Activated CD8-positive, alpha-beta memory T cell treated with anti-CD3 and anti-CD28 coated beads, Interleukin-2, amount 50 U/mL, for 24 hours (primary cell): ENCODE measurements around the gene RBP2.

ENCODE experiments used
- DNase-seq: peaks from one replicate; pipeline ENCODE4 v3.0.0-alpha.2; 2020; ENCODE audit errors: extremely low read depth

The RBP2 gene

DNA sequence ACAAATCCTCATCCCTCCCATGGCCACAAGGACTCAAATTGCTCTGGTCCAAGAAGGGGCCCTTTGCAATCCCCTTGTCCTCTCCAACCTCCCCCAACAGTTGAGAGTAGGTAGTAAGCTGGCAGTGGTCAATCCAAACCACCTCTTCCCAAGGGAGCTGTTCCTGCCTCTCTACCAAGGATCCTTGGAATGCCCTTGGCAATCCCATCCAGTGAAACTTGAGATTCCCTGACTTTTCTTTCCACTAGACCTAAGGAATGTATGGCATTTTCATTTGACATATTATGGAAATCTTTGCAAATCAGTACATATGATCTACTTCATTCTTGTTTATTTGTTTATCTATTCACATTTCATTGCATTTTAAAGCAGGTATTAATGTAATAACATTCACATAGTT, 4.8 kb upstream of the RBP2 start:
- DNase-seq = no peak

DNA sequence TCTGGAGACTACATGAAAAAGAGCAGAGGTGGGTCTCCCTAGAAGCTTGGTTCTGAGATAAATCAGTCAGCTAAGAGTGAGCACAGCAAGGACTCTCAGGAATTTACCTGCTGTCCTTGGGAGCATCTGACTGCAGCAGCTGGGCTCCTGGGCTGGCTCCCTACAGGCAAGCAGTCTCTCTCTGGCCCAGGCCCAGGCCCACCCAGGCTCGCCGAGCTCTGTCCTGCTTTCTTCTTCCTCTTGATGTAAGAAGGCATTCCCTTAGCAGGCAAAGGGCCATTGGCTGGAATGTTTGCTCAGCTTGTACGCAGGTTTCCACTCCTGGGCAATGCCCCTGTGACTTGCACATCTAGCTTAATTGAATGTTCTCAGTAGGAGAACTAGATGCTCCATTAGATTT, 4.3 kb upstream of the RBP2 start:
- no peak for DNase-seq

DNA sequence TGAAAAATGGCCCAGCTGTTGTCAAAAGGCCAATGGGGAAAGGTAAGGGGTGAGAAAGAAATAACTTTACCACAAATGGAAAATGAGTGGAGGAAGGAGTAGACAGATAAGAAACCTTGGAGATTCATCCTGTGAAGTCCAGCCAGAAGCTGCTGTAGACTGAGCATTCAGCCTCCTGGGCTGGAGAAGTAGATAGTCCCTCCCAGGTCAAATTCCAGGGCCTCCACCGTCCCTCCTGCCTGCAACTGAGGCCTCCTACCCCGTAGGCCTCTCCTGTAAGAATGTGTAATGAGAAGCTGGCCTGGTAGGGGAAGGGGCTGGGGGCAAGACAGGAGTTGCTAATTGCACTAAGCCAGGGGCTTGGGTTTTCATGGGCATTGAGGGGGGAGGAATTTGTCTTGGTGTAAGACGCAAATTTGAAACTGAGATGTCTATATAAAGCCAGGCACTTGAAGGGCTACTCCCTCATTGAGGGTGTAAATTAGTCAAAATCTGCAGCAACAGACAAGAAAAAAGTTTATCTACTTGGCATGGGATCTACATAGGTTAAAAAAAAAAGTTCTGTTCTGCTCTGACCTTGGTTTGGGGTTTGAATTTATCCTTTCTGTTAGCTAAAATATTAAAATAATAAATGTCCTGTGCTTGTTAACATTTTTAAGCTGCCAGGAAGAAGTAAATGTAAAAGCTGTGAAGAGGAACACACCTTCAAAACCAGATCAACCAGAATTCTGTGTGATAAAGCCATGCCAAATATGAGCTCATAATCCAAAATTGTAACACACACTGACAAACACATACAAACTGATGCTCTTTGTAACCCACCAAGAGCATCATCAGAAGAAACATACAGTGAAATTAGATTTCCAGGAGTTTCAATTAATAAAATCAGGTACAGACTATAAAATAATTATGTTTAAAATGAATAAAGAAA, 1.7 kb upstream of the RBP2 start:
- DNase-seq = no peak

DNA sequence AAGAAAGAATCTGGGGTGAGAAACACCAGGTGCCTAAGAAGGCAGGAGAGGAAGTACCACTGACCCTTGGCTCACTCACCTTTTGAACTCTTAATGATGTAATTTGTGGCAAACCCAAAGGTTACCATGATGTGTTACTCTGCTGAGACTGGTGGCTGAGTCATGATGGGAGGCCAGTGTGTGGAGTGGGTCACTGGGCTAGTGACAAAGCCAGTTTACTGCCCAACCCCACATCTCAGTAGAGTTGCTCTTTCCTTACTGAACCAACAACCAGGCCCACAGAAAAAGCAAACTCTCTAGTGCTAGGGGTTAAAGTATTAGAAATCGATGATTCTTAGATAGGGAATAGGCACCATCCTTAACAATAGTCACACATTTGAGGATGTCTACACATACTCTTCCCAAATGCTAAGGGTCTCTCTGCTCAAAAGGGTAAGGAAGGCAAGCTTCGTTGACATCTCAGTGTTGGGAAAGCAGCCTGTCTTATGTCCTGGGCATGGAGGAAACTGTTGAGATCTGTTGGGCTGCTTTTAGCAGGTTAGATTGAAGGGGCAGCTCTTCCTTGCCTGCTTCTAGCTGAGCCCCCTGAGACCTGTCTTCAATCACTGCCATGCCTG, 3.1 kb downstream of the RBP2 start:
- DNase-seq = no peak

DNA sequence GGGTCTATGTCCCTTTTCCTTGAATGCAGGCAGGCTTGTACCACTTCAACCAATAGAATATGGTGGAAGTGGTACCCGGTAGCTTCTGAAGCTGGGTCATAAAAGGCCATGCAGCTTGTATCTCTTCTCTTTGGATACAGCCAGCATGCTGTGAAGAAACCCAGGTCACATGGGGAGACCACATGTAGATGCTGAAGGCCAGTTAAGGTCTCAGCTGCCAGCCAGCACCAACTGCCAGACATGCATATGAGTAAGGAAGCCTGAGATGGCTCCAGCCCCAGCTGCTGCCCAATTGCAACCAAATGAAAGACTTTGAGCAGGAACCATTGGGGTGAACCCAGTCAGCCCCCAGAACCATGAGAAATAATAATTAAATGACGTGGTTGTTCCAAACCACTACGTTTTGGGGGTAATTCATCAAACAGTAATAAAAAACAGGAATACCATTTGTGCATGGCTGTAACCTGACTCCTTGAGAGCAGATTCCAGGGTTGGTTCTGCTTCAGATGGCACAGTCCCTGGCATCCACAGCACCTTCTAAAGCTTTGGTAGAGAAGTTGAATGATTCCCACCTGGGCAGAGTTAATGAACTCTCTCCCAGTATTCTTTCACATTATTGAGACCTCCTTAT, 3.8 kb downstream of the RBP2 start:
- no peak for DNase-seq

DNA sequence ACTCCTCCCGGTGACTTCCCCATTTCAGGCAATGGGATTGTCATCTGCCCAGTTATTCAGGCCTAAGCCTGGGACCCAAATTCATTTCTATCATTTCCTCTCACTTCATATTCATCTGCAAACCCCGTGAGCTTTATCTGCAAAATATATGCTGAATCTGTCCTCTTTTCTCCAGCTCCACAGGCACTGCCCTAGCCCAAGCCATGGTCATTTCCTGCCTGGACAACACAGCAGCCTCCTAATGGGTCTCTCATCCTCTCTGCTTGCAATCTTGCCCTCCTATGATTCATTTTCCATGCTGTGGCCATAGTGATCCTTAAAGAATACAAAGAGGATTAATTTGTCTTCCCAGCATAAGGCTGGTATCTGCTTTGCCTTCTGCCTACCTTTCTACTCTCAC, 6.1 kb downstream of the RBP2 start:
- no peak for DNase-seq

DNA sequence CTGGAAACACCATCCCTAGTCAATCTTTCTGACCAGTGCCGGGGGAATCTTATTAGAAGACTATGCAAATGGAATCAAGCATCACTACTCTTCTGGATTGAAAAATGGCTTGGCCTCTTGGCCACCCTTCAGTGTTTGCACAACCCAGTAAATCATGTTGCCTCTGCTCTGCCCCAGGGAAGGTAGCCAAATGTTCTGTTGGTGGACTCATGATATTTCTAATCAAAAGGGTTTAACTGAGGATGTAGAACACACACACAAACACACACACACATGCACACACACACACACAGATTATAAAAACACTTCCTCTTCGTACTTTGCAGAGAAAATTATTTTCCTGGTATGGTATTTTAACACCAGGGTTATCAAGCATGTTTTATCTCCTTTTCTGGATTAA, 7.9 kb downstream of the RBP2 start:
- DNase-seq = no peak

DNA sequence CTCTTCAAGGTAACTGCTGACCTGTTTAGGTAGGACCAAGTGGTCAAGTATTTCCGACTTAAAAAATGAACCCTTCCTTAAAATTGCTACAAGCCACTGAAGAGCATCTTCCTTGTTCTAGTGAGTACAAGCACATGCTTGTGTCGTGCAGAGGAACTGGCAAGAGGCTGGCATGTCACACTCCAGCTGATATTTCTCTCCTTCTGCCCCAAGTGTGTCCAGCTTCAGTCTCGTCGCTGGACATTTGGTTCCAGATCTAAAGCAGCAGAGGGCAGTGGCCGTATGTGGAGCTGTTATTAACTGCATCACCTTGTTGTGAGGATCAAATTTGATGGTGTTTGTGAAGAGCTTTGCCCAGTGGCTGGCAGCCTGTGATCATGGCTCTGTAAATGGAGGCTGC, 10.0 kb downstream of the RBP2 start:
- no peak for DNase-seq

DNA sequence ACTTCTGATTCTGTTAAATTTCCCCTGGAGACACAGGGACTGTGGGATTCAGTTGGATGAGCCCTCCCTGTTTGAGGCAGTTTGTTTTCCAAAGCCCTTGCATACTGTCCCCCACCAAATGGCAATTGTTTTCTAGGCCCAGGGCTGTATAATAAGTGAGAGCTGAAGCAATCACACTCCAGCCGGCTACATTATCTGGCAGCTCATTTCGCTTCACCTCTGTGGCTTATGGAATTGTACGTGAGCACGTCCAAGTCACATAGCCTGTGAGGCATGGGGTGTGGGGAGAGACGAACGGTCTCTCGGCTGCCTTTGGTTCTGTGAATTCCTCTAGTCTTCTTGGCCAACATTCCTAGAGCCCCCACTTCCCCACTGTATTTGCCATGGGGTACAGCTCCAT, 10.7 kb downstream of the RBP2 start:
- no peak for DNase-seq

DNA sequence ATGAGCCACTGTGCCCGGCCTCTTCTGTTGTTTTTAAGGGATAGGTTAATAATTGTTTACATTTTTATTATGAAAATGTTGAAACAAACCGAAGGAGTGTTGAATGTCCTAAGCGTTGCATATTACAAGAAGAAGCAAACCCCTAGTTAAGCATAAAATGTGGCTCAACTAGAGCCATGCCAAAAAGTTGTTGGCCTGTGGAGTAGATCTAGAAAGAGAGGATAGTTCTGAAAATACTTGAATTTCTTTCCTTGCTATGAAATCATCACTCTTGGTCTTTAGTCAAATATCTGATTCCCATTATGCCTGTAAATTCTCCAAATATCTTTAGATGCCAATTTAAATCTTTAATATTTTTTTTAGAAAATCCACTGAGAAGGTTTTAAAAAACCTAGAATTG, 12.8 kb downstream of the RBP2 start:
- DNase-seq = no peak

DNA sequence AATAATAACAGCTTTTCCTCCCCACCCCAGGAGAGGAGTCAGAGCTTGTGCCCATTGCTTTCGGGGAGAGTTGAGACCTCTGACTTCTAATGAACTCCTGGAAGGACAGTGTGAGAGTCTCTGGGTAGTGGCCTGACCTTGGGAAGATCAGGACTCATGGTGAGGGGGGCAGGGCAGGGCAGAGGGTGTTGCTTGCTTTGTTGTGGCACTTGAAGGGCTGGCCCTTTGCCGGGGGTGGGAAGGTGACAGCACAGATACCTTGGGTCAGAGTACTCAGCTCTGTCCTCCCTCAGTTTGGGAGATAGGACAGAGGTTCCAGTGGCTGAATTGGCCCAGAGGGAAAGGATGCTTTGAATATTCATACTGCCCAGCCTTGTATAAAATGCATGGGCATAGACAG, 15.8 kb downstream of the RBP2 start:
- DNase-seq = no peak

DNA sequence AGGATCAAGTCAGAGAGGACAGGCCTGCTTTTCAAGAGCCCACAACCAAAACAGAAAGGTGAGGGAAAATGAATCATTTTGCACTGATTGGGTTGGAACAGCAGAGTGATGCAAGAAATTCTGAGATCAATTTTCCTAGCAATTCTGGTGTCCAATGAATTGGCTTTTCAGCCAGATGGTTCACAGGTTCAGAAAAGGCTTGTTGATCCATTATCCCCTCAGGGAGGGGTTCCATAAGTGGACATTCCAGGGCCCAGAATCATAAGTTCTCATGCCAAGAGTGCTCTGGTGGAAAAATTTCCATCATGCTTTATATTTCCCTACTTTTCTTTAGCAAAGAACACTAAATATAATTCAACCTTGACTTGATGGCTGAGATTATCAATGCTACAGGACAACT, 16.2 kb downstream of the RBP2 start:
- no peak for DNase-seq

DNA sequence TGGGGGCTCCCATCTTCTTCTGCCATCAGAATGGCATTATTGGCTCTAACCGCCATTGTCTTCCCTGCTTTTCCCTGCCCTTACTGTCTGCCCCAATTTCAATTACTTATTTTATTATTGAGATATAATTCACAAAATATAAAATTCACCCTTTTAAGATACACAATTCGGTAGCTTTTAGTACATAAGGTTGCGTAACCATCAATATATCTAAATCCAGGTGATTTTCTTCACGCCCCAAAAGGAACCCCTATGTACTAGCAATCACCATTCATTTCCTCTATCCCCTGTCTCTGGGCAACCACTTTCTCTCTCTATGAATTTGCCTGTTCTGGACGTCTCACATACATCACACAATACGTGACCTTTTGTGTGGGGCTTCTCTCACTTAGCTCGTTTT, 18.0 kb downstream of the RBP2 start:
- no peak for DNase-seq

DNA sequence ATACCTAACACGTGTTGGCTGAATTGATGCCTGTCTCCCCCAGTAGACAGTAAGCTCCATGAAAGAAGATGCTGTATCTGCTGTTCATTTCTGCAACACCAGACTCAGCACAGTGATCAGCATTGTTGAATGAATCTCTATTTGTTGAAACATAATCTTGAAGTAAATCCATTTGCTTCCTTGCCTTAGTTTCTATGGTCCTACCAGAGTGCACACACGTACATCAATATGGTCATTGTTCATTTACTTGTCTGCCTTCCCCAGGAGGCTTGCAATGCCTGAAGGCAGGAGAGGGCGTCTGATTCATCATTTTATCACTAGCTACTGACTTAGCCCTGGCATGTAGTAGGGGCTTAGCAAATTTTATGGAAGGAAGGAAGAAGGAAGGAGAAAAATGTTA, 19.2 kb downstream of the RBP2 start:
- DNase-seq = no peak

DNA sequence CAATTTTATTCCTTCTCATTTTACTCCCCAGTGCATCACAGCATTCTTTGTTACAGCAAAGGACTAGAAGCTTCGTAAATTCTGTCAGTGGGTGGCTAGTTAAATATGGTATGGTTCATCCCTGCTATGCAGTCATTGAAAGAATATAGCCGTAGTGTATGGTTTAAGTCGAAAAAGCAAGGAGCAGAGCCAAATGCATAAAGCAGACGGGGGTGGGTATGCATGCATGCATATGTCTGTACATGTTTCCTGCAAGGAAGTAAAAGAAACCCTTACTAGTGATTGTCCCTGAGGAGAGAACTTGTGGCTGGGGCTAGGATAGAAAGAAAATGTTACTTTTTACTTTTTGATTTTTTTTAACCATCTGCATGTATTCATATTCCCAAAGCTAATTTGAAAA, 19.9 kb downstream of the RBP2 start:
- DNase-seq = no peak

DNA sequence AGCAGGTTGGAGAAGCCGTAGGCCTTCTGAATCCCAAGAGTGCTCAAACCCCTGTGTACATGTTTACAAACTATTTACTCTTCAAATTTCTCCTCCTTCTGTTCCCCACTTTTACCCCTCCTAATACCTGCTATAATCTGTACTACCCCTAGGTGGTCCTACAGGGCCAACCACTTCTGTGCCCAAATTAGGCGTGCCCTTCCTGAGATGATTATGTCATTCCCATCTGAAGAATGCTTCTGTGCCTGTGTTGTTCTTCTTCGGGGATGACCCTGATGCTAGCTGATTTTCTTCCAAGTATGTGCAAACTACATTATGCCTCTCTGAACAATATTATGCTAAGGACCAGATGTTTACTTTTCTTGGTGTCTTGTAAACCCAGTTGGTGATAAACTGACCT, 20.5 kb downstream of the RBP2 start:
- no peak for DNase-seq

DNA sequence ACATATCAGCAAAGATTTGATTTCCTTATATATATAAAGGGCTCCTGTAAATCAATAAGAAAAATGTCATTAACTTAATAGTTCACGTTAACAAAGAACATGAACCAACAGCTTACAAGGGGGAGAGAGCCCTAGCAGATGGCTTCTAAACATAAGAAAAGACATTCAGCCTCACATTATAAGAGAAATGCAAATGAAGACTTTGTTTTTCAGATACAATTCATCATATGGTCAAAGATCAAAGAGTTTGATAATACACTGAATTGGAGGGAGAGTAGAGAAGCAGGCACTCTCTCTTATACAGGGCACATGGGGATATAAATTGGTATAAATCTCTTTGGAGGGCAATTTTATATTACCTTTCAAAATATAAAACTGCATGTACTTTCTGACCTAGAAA, 21.1 kb downstream of the RBP2 start:
- DNase-seq = no peak

DNA sequence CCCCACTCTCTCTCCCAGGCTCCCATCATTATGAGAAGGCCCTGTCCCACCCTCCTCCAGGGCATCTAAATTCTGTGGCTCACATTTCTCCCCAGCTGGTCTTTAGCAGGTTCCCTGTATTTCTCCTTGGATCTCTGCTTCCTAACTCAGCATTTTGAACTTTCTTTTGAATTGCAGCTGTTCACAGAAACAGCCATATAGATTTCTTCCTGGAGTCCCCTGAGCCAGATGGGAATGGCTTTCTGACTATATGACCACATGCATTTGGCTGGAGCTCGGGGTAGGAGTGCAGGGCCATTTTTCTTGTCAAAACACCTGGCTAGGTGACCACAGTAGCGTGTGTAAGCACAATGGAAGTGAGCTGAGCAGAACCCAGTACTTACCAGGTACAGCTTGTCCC, 22.0 kb downstream of the RBP2 start:
- DNase-seq = no peak

DNA sequence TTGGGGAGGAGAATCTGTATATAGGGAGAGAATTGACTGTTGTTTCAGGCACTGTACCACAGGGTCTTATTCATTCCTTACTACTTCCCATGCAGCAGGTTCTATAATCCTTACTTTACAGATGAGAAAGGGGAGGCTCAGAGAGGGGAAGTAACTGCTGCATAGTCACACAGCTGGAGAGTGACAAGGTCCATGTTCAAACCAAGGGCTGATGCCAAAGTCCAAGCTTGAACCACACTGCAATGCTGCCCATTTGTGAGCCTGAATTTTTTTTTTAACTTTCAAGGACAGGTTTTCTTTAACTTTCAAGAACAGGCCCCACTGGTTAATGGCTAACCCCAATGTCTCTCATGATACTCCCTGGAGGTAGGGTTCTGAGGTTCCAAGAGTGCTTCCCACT, 26.2 kb downstream of the RBP2 start:
- no peak for DNase-seq

DNA sequence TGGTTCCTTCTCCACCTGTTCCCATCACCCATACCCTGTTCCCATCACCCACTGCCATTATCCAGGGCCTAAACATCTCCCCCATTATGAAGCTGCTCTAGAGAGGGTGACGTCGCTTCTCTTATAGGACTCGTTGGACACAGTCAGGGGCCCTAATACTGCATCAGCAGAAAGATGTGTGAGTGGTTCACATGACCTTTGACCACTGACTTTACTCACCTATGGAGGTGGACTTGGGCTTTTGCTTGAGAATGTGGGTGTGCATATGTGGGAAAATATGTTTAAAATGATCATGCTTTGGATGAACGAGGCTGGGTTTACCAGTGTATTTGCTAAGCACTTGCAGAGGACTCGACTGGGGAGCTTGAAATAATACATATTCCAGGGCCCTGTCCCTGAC, 26.8 kb downstream of the RBP2 start:
- DNase-seq = no peak

DNA sequence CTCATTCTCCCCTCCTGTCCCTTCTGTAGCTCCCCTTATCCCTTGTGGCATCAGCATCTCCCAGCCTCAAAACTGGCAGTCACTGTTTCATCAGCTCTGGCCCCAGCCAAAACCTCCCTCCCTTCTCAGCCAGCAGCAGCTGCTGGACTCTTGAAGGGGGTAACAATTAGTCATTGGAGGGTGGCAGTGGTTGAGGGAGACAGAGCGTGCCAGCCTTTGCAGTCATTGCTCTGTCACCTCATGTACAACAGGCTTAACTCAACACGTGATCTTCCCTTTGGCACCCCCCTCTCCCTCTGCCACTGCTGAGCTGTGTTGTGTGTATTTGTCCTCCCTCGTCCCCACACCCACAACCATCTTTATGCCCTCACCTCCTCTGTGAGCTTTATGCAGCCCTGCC, 28.2 kb downstream of the RBP2 start:
- DNase-seq = no peak

DNA sequence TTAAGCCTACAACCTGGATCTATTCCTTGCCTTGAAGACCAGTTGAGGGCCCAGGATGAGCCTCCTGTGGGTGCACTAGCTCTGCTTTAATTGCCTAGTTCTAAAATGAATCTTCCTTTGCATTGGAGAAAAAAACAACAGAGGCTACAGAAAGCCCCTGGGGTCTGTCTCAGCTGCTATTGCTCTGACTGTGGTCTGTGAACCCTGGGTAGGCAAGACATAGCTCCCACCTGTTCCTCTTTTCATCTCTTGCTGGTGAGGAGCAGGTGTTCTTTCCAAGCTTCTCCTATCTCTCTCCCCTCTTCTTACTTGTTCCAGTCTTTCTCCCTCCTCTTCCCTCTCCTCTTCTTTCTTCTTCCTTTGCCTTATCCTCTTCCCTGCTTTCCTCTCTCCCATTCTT, 28.8 kb downstream of the RBP2 start:
- DNase-seq = no peak

DNA sequence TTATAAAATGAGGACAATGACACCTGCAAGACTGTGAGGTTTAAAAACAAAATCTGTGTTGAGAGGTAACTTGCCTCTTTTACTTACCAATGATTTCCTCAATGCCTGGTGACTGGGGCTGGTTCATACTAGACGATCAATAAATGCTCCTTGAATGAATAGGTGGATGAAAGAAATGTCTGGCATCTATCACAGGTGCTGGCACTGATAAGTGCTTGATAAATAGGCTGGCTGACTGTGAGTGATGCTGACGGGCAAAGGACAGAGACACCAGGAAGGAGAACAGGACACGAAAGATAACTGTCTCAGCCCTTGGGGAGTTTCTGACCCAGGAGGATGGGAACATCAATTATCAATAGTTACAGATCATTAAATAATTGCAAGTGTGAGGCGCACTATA, 31.9 kb downstream of the RBP2 start:
- no peak for DNase-seq
